Breast epithelium (tissue), 4 donors: ENCODE measurements around the gene CLASP2. TPM values are rescaled to one million over a fixed set of nuclear protein-coding genes. Genes with fewer than 3 reads are reported as not detected.
A peak's percentile ranks its signal among the peaks of the same experiment; 100 is the strongest.

ENCODE experiments used
- DNase-seq, 2 donors: peaks; one replicate each; pipeline ENCODE4 v3.0.0-alpha.2; 2019; ENCODE audit warnings: low spot score in 2 of 2
- H3K27ac ChIP-seq, 2 donors: fragments of 200-600 bp; sonication (generic) in 1 of 2; one replicate each; pipeline ENCODE4 v1.5.1; 2016 to 2019; ENCODE audit warnings: mild to moderate bottlenecking in 1 of 2
- H3K27me3 ChIP-seq, 2 donors: fragments of 200-600 bp; sonication (generic) in 1 of 2; one replicate each; pipeline versions ENCODE4 v1.5.1 to v1.6.0; 2017 to 2019; ENCODE audit warnings: control low read depth in 1 of 2, mild to moderate bottlenecking in 1 of 2
- H3K36me3 ChIP-seq: fragments of 200-600 bp; one replicate; pipeline ENCODE4 v1.5.1; 2019
- H3K4me1 ChIP-seq, 2 donors: fragments of 200-600 bp; sonication (generic); one replicate each; pipeline ENCODE4 v1.5.1; 2016 to 2019; ENCODE audit warnings: control low read depth in 1 of 2
- H3K4me3 ChIP-seq, 3 donors: fragments of 200-600 bp; sonication (generic); 1 replicate in 2 of 3; 2 replicates in 1 of 3; pipeline ENCODE4 v1.5.1; 2016 to 2019; ENCODE audit warnings: mild to moderate bottlenecking in 3 of 3, moderate library complexity in 2 of 3
- H3K9me3 ChIP-seq, 2 donors: fragments of 200-600 bp; sonication (generic) in 1 of 2; one replicate each; pipeline ENCODE4 v1.5.1; 2016 to 2019; ENCODE audit warnings: control low read depth in 1 of 2
- CTCF ChIP-seq, 3 donors: fragments of 450-650 bp; IDR thresholded peaks; one replicate each; pipeline ENCODE4 v1.5.1; 2016 to 2017; ENCODE audit warnings: antibody characterized with exemption in 3 of 3, mild to moderate bottlenecking in 3 of 3, moderate library complexity in 3 of 3
- POLR2A ChIP-seq: fragments of 450-650 bp; IDR thresholded peaks from one replicate; pipeline ENCODE4 v1.6.1; 2016; ENCODE audit warnings: antibody characterized with exemption, mild to moderate bottlenecking, moderate library complexity
- POLR2AphosphoS5 ChIP-seq, 3 donors: sonication (generic); formaldehyde crosslinking; IDR thresholded peaks; one replicate each; pipeline ENCODE4 v1.6.1; 2017; ENCODE audit warnings: antibody characterized with exemption in 3 of 3
- intact Hi-C: fragments of 100-400 bp; cut with DNase I; formaldehyde crosslinking; loops from one replicate; pipeline ENCODE4 v1.15.1; 2023; ENCODE audit warnings: low total_unique reads
- total RNA-seq, 3 donors: library from RNA; depleted of rRNA; stranded (reverse); fragments of >200 nt; gene quantifications; one replicate each; pipeline ENCODE4 v1.1.0, GENCODE V29; 2016

Gene CLASP2
- total RNA-seq, 3 donors from 2014 or later, result 57.1 to 108 (median 86.9) TPM

- Histone ChIP-seq H3K27ac (peak overlapping the region in 1 of 2 donors; percentile 42), H3K36me3 (peaks cover 3% of the 10 kb centered on the region)
- TF ChIP-seq POLR2A, result no peak
- TF ChIP-seq CTCF (IDR thresholded peaks at IDR 0.05), result no peak
- TF ChIP-seq POLR2AphosphoS5 (IDR thresholded peaks at IDR 0.05), result no peak
Observed at GRCh38 chr3:33538678-33539339, 179.2 kb downstream of the CLASP2 start.

GRCh38 chr3:33537133-33537532, 180.9 kb downstream of the CLASP2 start:
- no peaks in the 10 kb centered on the region for H3K27me3 ChIP-seq
- TF ChIP-seq POLR2AphosphoS5 (IDR thresholded peaks at IDR 0.05), result no peak
- no peak for TF ChIP-seq POLR2A
- TF ChIP-seq CTCF (IDR thresholded peaks at IDR 0.05), result no peak
- no peaks in the 10 kb centered on the region for H3K4me1 ChIP-seq
- no peak for DNase-seq
- intact Hi-C loops, result no loop called here
- H3K27ac ChIP-seq, result no peak overlapping the region
- peaks cover 6% of the 10 kb centered on the region for H3K36me3 ChIP-seq
- H3K4me3 ChIP-seq, result no peak overlapping the region
- no peaks in the 10 kb centered on the region for H3K9me3 ChIP-seq

More at GRCh38 chr3:33538678-33539339, 179.2 kb downstream of the CLASP2 start:
- no peaks in the 10 kb centered on the region for H3K27me3 ChIP-seq
- no peaks in the 10 kb centered on the region for H3K4me1 ChIP-seq
- no peak for DNase-seq
- H3K9me3 ChIP-seq, result no peaks in the 10 kb centered on the region
- H3K4me3 ChIP-seq, result no peak overlapping the region
- intact Hi-C loops, result no loop called here

- Histone ChIP-seq H3K4me3 (no peak overlapping the region), H3K27ac (no peak overlapping the region), H3K4me1 (no peaks in the 10 kb centered on the region), H3K27me3 (no peaks in the 10 kb centered on the region), H3K9me3 (peaks cover 28 to 43% of the 10 kb centered on the region in 2 donors), H3K36me3 (no peaks in the 10 kb centered on the region)
- intact Hi-C loops, result no loop called here
- DNase-seq, result no peak
- TF ChIP-seq CTCF (IDR thresholded peaks at IDR 0.05) (no peak), POLR2A (no peak), POLR2AphosphoS5 (IDR thresholded peaks at IDR 0.05) (no peak)
Observed at GRCh38 chr3:33526787-33527186, 191.3 kb downstream of the CLASP2 start.

GRCh38 chr3:33525232-33525631, 192.8 kb downstream of the CLASP2 start:
- Histone ChIP-seq H3K4me3 (no peak overlapping the region), H3K27me3 (no peaks in the 10 kb centered on the region), H3K4me1 (no peaks in the 10 kb centered on the region), H3K9me3 (peaks cover 28 to 43% of the 10 kb centered on the region in 2 donors), H3K36me3 (no peaks in the 10 kb centered on the region), H3K27ac (no peak overlapping the region)
- intact Hi-C loops, result no loop called here
- no peak for DNase-seq
- TF ChIP-seq POLR2AphosphoS5 (IDR thresholded peaks at IDR 0.05) (no peak), CTCF (IDR thresholded peaks at IDR 0.05) (no peak), POLR2A (no peak)

GRCh38 chr3:33523093-33523667, 194.9 kb downstream of the CLASP2 start:
- H3K36me3 ChIP-seq, result no peaks in the 10 kb centered on the region
- no peaks in the 10 kb centered on the region for H3K4me1 ChIP-seq
- no peak overlapping the region for H3K27ac ChIP-seq
- peaks cover 23 to 38% of the 10 kb centered on the region in 2 donors for H3K9me3 ChIP-seq
- DNase-seq, result no peak
- no peak for TF ChIP-seq POLR2AphosphoS5 (IDR thresholded peaks at IDR 0.05)
- no peak for TF ChIP-seq POLR2A
- no peak for TF ChIP-seq CTCF (IDR thresholded peaks at IDR 0.05)
- no peak overlapping the region for H3K4me3 ChIP-seq
- no peaks in the 10 kb centered on the region for H3K27me3 ChIP-seq
- intact Hi-C loops, result no loop called here
